Stimulated activated CD4-positive, alpha-beta T cell treated with anti-CD3 and anti-CD28 coated beads, Interleukin-12 subunit alpha, Interleukin-12 subunit beta, amount 100 ng/mL, for 48 hours (primary cell): ENCODE data around the gene SHKBP1.
"Not testable (repeated sequence)": the region's sequence is repeated elsewhere in the genome, so short reads cannot be mapped to it uniquely, and the experiment has no call there.

ENCODE experiments used
- DNase-seq, 3 donors: peaks; one replicate each; pipeline ENCODE4 v3.0.0-alpha.2; 2020; ENCODE audit warnings: low read depth in 2 of 3, low spot score in 1 of 3

Gene SHKBP1

DNA sequence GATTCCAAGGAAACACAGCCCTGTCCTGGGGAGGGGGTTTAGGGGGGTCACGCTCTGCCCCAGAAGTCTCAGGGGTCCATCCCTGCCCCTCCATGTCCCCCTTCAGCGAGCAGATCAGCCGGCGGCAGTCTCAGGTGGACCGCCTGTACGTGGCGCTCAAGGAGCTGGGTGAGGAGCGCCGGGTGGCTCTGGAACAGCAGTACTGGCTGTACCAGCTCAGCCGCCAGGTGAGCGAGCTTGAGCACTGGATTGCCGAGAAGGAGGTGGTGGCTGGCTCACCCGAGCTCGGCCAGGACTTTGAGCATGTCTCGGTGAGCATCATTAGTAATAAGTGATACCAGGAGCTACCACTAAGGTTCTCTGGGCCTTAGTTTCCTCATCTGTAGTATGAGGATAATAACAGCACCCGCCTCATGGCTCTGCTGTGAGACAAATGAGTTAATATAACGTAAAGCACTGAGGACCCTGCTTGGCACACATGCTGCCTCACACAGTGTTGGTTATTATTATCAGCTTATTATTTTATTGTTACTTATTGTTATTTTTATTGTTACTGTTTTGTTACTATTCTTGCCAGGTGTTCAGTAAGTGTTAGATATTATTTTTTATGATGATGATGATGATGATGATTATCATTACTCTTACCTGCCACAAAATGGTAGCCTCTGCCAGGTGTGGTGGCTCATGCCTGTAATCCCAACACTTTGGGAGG, 20.5 kb upstream of the SHKBP1 start:
- DNase-seq = no peak

DNA sequence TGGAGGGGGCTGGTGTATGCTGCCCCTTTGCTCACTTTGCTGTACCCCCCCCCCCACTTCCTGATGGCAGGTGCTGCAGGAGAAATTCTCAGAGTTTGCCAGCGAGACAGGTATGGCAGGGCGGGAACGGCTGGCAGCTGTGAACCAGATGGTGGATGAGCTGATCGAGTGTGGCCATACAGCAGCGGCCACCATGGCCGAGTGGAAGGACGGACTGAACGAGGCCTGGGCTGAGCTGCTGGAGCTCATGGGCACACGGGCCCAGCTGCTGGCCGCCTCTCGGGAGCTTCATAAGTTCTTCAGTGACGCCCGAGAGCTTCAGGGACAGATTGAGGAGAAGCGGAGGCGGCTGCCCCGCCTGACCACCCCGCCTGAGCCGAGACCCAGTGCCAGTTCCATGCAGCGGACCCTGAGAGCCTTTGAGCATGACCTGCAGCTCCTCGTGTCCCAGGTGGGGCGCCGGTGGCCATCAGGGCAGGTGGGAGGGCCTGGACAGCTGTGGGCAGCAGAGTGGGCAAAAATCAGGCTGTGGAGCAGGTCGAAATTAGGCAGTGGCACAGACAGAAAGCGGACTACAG, 19.6 kb upstream of the SHKBP1 start:
- no peak for DNase-seq

DNA sequence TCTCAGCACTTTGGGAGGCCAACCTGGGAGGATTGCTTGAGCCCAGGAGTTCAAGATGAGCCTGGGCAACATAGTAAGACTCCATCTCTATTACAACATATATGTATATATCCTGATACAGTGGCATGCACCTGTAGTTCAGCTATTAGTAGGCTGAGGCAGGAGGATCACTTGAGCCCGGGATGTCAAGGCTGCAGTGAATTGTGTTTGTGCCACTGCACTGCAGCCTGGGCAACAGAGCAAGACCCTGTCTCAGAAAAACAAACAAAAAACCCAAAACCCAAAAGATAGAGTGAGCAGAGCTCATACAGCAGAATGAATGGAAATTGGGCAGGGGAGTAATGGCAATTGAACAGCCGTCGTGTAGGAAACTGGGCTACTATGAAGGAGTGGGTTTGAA, 17.3 kb upstream of the SHKBP1 start:
- no peak for DNase-seq

DNA sequence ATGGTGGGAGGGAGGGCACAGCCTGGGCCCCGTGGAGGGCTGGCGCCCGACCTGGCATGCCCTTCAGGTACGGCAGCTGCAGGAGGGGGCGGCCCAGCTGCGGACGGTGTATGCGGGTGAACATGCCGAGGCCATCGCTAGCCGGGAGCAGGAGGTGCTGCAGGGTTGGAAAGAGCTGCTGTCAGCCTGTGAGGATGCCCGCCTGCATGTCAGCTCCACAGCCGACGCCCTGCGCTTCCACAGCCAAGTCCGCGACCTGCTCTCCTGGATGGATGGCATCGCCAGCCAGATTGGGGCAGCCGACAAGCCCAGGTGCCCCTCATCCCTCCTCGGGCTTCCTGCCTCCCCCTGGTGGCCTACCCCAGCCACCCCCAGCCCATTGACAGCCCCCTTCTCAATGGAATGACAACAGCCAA, 16.6 kb upstream of the SHKBP1 start:
- DNase-seq = no peak

DNA sequence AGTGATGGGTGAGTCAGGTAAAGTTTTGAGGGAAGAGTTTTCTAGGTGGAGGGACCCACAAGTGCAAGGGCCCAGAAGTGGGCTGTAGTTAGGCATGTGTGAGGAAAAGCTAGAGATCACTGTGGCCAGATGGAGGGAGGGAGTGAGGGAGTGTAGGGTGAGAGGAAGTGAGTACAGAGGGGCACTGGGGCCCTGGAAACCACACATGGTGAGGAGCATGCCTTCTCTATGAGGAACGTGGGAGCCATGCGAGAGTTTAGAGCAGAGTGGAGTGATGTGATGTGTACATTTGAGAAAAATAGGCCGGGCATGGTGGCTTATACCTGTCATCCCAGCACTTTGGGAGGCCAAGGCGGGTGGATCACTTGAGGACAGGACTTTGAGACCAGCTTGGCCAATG, 14.7 kb upstream of the SHKBP1 start:
- no peak for DNase-seq

DNA sequence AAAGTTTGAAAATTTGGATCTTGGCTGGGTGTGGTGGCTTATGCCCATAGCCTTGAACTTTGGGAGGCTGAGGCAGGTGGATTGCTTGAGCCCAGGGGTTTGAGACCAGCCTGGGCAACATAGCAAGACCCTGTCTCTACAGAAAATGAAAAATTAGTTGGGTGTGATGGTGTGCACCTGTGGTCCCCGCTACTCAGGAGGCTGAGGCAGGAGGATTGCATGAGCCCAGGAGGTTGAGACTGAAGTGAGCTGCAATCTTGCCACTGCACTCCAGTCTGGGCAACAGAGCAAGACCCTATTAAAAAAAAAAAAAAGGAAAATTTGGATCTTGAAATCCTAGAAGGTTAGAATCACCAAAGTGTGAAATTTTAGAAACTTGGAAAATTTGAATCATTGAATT, 12.1 kb upstream of the SHKBP1 start:
- DNase-seq = not testable (repeated sequence)

DNA sequence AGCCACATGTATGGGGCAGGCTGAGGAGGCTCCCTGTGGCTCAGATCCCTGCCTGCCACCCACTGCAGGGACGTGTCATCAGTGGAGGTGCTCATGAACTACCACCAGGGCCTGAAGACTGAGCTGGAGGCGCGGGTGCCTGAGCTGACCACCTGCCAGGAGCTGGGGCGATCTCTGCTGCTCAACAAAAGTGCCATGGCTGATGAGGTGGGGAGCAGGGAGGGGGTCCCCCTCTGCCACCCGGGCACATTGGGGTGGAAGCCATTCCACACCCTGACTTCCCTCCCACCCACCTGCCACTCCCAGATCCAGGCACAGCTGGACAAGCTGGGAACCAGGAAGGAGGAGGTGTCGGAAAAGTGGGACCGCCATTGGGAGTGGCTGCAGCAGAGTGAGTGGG, 11.3 kb upstream of the SHKBP1 start:
- DNase-seq = no peak

DNA sequence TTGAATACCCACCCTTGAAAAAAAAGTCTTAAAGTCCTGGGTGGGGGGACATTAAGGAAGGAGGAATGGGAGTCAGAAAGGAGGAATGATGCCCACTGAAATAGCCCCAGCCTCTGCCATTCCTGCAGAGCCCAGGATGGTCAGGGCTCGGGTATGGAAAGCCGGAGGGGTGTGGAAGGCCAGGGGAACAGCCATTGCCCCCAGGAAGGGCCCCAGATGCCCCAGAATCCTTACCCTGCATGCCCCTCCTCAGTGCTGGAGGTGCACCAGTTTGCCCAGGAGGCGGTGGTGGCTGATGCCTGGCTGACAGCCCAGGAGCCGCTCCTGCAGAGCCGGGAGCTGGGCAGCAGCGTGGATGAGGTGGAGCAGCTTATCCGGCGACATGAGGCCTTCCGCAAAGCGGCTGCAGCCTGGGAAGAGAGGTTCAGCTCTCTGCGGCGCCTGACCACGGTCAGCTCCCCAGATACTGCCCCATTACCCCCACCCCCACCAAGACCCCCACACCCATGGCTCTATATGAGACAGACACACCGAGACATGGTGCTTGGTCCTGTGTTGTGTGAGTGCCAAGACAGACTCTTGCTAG, 10.7 kb upstream of the SHKBP1 start:
- no peak for DNase-seq

DNA sequence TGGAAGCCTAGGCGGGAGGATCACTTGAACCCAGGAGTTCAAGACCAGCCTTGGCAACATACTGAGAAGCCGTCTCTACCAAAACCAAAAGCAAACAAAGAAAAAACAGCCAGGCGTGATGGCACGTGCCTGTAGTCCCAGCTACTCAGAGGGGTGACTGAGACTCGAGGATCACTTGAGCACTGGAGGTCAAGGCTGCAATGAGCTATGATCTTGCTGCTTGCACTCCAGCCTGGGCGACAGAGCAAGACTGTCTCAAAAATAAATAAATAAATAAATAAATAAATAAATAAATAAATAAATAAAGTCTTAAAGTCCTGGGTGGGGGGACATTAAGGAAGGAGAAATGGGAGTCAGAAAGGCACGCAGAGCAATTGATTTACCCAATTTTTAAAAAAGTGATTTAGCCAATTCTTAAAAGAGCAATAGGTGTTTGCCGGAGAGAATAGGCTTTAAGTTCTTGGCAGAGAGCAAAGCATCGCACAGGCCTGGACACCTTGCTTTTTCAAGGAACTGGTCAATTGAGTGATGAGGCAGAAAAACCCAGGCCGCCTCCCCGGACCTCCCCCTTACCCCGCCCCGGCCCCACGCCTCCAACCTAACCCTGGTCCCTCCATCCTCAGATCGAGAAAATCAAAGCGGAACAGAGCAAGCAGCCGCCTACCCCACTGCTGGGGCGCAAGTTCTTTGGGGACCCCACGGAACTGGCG, 9.5 kb upstream of the SHKBP1 start:
- DNase-seq = no peak

DNA sequence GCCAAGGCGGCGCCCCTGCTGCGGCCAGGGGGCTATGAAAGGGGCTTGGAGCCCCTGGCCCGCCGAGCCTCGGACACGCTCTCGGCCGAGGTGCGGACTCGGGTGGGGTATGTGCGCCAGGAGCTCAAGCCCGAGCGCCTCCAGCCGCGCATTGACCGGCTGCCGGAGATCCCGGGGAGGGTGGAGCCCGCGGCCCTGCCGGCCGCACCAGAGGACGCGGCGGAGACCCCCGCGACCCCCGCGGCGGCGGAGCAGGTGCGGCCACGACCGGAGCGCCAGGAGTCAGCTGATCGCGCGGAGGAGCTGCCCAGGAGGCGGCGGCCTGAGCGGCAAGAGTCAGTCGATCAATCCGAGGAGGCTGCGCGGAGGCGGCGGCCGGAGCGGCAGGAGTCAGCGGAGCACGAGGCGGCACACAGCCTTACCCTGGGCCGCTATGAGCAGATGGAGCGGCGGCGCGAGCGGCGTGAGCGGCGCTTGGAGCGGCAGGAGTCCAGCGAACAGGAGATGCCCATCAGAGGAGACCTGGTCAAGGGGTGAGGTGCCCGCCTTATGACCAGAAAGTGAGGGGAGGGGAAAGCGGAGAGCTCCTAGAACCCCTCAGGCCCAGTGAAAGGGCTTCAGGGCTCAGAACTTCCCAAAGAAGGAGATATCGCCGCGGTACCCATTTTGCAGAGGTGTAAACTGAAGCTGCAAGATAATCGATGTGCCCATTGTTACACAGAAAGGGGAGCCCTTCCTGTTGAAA, 8.8 kb upstream of the SHKBP1 start:
- DNase-seq = no peak

DNA sequence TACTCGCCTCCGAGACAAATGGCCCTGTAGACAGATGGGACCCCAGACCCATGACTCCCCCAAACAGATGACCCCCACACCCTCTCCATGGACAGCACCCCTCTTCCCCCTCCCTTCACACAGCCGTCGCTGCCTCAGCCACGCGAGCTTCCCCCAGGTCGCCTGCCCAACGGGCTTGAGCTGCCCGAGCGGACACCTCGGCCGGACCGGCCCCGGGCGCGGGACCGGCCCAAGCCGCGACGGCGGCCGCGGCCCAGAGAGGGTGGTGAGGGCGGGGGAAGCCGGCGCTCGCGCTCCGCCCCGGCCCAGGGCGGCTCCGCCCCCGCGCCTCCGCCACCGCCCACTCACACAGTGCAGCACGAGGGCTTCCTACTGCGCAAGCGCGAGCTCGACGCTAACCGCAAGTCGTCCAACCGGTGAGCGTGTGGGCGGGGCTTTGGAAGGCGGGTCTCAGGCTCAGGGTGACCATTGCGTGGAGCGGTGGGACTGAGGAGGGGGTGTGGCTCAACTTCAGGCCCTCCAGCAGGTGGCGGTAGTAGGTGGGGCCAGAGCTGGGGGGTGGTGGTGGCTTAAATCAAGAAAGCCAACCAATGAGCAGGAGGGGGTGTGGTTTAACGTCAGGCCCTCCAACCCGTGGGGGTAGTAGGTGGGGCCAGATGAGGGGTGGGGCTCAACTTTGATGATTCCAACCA, 6.2 kb upstream of the SHKBP1 start:
- DNase-seq = peak; percentile 91 to 96 (median 92)

DNA sequence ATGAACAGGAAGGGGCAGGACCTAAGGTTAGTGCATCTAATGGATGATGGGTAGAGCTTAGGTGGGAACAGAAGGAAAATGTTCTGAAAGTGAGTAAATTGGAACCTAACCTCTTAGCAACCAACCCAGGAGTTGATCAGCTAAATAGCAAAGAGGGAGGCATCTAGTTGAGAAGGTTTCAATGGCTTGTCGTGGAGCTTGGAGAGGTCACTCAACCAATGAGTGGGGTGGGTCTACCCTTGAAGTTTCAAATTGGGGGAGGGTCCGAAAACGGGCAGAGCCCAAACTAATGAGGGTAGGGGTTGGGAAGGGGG, 5.7 kb upstream of the SHKBP1 start:
- DNase-seq = no peak

DNA sequence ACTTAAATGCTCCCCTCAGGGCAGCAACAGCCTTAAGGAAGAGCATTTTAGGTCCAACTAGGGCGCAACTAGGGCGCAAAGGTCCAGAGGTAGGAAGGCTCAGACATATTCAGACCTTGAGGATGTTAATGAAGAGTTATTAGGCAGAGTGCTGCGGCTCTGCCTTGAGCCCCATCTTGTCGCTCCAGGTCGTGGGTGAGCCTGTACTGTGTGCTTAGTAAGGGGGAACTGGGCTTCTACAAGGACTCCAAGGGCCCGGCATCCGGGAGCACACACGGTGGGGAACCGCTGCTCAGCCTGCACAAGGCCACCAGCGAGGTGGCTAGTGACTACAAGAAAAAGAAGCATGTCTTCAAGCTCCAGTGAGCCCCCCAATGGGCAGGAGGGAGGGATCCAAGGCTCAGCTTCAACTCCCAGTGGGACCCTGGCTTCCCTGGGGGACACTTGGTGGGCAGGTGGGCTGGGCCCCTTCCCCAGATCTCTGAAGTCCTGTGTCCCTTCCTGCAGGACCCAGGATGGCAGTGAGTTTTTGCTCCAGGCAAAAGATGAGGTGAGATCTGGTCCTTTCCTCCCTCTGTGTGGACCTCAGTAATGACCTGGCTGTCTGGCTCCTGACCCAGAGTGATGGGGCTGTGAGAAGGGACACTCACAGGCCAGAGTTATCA, 4.7 kb upstream of the SHKBP1 start:
- no peak for DNase-seq

DNA sequence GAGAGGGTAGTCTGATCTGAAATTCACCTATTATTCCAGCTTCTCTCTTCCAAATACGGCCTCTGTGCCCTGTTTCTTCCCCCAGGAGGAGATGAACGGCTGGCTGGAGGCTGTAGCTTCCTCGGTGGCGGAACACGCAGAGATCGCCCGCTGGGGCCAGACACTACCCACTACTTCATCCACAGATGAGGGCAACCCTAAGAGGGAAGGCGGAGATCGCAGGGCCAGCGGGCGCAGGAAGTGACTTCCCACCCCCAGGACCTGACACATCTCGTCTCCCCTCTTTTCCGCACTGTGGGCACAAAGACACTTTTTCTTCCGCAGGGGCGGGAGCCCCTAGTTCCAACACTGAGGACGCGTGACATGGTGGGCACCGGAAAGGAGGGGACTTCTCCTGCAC, 1.3 kb upstream of the SHKBP1 start:
- DNase-seq = no peak

DNA sequence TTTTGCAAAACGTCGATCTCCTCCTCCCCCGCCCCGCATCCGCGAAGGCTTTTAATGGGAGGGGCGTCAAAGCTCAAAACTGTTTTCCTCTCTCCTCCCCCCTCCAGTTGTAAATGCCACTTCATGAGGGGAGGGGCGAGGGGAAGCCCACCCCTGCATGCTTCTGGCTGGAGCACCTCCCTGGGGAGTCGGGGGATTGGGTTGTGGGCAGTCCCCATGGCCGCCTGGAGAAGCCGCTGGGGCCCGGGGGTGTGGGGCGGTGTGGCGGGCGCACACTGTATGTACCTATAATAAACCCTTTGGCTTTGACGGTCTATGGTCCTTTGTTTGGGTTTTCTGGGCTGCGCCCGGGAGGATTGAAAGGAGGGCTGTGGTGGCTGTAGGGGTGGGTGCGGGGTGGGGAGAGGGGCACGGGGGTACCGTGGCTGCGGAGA, 505 bp upstream of the SHKBP1 start:
- no peak for DNase-seq

DNA sequence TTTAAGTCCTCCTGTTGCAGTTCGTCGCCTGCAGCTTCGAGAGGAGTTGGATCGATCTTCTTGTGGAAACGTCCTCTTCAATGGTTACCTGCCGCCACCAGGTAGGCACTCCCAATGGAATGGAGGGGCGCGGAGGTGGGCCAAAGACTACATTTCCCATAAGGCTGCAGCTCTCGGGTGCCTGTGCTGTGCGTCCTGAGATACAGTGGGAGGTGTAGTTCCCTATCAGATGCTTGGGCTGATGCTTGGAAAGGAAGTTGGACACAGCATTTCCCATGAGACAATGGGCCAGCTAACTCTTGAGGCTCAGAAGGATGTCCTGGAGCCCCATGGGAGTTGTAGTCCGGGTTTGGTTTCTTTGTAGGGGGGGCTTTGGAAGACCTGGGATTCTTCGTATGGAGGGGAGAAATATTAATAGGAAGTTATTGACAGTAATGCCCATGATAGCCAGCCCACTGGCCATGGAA, 1.8 kb downstream of the SHKBP1 start:
- DNase-seq = no peak

DNA sequence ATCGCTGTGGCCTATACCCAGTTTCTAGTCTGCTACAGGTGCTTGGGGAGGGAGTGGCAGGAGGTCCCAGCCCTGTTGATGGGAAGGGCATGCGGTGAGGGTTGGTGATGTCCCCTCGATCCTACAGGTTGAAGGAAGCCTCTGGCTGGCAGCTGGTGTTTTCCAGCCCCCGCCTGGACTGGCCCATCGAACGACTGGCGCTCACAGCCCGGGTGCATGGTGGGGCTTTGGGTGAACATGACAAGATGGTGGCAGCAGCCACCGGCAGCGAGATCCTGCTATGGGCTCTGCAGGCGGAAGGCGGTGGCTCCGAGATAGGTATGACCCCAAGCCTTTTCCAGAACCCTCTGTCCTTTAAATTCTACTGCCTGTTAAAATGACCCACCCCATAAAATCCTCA, 3.9 kb downstream of the SHKBP1 start:
- DNase-seq = no peak

DNA sequence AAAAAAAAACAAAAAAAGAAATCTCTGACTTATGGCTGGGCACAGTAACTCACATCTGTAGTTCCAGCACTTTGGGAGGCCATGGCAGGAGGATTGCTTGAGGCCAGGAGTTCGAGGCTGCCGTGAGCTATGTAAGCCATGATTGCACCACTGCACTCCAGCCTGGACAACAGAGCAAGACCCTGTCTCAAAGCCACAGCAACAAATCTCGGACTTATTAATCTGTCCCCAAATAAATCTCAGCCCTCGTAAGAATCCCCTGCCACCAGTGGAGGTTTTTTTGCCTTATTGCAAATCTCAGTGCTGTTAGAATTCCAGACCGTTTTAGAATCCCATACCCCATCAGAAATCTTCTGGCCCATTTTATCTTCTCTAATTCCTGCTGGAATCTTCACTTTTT, 4.9 kb downstream of the SHKBP1 start:
- DNase-seq = no peak

DNA sequence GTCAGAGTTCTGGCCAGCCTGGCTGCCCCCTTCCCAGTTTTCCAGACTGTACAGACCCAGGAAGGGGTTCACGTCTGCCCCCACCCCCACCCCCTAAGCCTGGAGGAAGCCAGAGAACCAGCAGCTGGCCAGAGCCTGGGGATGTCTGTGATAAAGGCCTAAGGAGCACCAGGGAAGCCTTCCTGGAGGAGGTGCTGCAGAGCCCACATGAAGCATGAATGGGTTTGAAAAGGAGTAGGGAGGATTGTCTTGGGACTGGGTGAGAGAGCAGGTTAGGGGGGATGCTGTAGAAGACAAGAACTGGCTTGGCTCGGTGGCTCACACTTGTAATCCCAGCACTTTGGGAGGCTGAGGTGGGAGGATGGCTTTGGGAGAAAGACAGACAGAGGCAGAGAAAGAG, 5.8 kb downstream of the SHKBP1 start:
- no peak for DNase-seq

DNA sequence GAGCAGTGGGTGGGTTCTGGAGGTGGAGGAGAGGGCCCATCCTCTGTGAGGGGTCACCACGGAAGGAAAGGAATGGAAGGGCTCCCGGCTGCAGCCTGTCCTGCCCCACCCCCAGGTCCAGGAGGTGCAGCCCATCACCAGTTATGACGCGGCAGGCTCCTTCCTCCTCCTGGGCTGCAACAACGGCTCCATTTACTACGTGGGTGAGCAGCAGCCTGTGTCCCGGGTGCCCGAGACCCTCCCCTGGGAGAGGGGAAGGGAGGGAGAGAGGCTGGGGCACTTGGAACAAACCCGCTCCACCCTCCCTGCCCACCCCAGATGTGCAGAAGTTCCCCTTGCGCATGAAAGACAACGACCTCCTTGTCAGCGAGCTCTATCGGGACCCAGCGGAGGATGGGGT, 6.6 kb downstream of the SHKBP1 start:
- DNase-seq = no peak
